Activated T-cell treated with anti-CD3 and anti-CD28 coated beads for 1 hour (primary cell): ENCODE measurements around the gene ICAM2.
"Not testable (repeated sequence)": the region's sequence is repeated elsewhere in the genome, so short reads cannot be mapped to it uniquely, and the experiment has no call there.

Experiments
- DNase-seq: peaks from one replicate; pipeline ENCODE4 v3.0.0-alpha.2; 2020; ENCODE audit warnings: low read depth

ICAM2 gene

GRCh38 chr17:64042700-64043485 lies 22.5 kb upstream of the ICAM2 start:
- no peak for DNase-seq

- DNase-seq: no peak
Measured at GRCh38 chr17:64041912-64042311, 21.5 kb upstream of the ICAM2 start.

- DNase-seq: no peak
Measured at GRCh38 chr17:64040206-64040605, 19.8 kb upstream of the ICAM2 start.

- DNase-seq: no peak
Measured at GRCh38 chr17:64039106-64039400, 18.6 kb upstream of the ICAM2 start.

- DNase-seq: no peak
Measured at GRCh38 chr17:64038331-64039105, 18.1 kb upstream of the ICAM2 start.

GRCh38 chr17:64037802-64038201 lies 17.4 kb upstream of the ICAM2 start:
- no peak for DNase-seq

- no peak for DNase-seq
Measured at GRCh38 chr17:64037180-64037579, 16.7 kb upstream of the ICAM2 start.

GRCh38 chr17:64036198-64036922 lies 15.9 kb upstream of the ICAM2 start:
- no peak for DNase-seq

GRCh38 chr17:64032081-64032480 lies 11.6 kb upstream of the ICAM2 start:
- DNase-seq: no peak

- peak; percentile 66 for DNase-seq
Measured at GRCh38 chr17:64028874-64029464, 8.5 kb upstream of the ICAM2 start.

- peak; percentile 85 for DNase-seq
Measured at GRCh38 chr17:64025732-64026294, 5.4 kb upstream of the ICAM2 start.

- peak; percentile 27 for DNase-seq
Measured at GRCh38 chr17:64024781-64025731, 4.6 kb upstream of the ICAM2 start.

GRCh38 chr17:64024215-64024654 lies 3.8 kb upstream of the ICAM2 start:
- DNase-seq: no peak

GRCh38 chr17:64022611-64023063 lies 2.2 kb upstream of the ICAM2 start:
- DNase-seq: no peak

GRCh38 chr17:64019551-64019961 lies 877 bp downstream of the ICAM2 start:
- DNase-seq: not testable (repeated sequence)

- DNase-seq: no peak
Measured at GRCh38 chr17:64017381-64017980, 3.0 kb downstream of the ICAM2 start.

- DNase-seq: no peak
Measured at GRCh38 chr17:64016974-64017373, 3.5 kb downstream of the ICAM2 start.

- no peak for DNase-seq
Measured at GRCh38 chr17:64016231-64016784, 4.1 kb downstream of the ICAM2 start.

- no peak for DNase-seq
Measured at GRCh38 chr17:64015447-64015846, 5.0 kb downstream of the ICAM2 start.
